NCI-H146 treated with DMSO at 0.1 percent for 48 hours (cell line): ENCODE data around the gene SPINDOC.
"Not testable (repeated sequence)": the region's sequence is repeated elsewhere in the genome, so short reads cannot be mapped to it uniquely, and the experiment has no call there.

ENCODE experiments used
- DNase-seq: peaks from one replicate; lab custom pipeline; 2025; ENCODE audit not compliant: unreplicated experiment; lab: John Stamatoyannopoulos, UW

Gene SPINDOC

GRCh38 chr11:63813035-63813562, at the start of gene SPINDOC:
Gene SPINDOC, plus strand, starts transcription at chr11:63813456. Its CDS starts 231 bp downstream, at chr11:63813687.
- peak; percentile 48 for DNase-seq

- DNase-seq, result no peak
Observed at GRCh38 chr11:63763496-63764339, 49.5 kb upstream of the SPINDOC start.

- no peak for DNase-seq
Observed at GRCh38 chr11:63764340-63764678, 48.9 kb upstream of the SPINDOC start.

GRCh38 chr11:63764679-63765647, 48.3 kb upstream of the SPINDOC start:
- no peak for DNase-seq

- no peak for DNase-seq
Observed at GRCh38 chr11:63765688-63766241, 47.5 kb upstream of the SPINDOC start.

GRCh38 chr11:63766531-63767235, 46.6 kb upstream of the SPINDOC start:
- DNase-seq, result no peak

- no peak for DNase-seq
Observed at GRCh38 chr11:63767267-63767564, 46.0 kb upstream of the SPINDOC start.

GRCh38 chr11:63767565-63768236, 45.6 kb upstream of the SPINDOC start:
- DNase-seq, result peak; percentile 66

- DNase-seq, result peak; percentile 44
Observed at GRCh38 chr11:63768237-63769041, 44.8 kb upstream of the SPINDOC start, which contains the start of gene ZFTA. Gene ZFTA, minus strand, starts transcription at chr11:63768775. Its CDS starts 153 bp downstream, at chr11:63768622.

GRCh38 chr11:63769042-63769713, 44.1 kb upstream of the SPINDOC start:
- peak; percentile 25 for DNase-seq

GRCh38 chr11:63769714-63770455, 43.4 kb upstream of the SPINDOC start:
- peak; percentile 83 for DNase-seq

- DNase-seq, result no peak
Observed at GRCh38 chr11:63770763-63771162, 42.5 kb upstream of the SPINDOC start.

GRCh38 chr11:63771741-63772318, 41.4 kb upstream of the SPINDOC start:
- DNase-seq, result not testable (repeated sequence)

- DNase-seq, result no peak
Observed at GRCh38 chr11:63775191-63775590, 38.1 kb upstream of the SPINDOC start.

GRCh38 chr11:63779039-63779438, 34.2 kb upstream of the SPINDOC start:
- DNase-seq, result no peak

GRCh38 chr11:63782749-63783148, 30.5 kb upstream of the SPINDOC start:
- DNase-seq, result no peak

GRCh38 chr11:63783925-63784592, 29.2 kb upstream of the SPINDOC start:
- no peak for DNase-seq
